ENCODE measurements around the gene ALG14.
A peak's percentile ranks its signal among the peaks of the same experiment; 100 is the strongest.
"Not testable (repeated sequence)": the region's sequence is repeated elsewhere in the genome, so short reads cannot be mapped to it uniquely, and the experiment has no call there.

Gene ALG14

DNA sequence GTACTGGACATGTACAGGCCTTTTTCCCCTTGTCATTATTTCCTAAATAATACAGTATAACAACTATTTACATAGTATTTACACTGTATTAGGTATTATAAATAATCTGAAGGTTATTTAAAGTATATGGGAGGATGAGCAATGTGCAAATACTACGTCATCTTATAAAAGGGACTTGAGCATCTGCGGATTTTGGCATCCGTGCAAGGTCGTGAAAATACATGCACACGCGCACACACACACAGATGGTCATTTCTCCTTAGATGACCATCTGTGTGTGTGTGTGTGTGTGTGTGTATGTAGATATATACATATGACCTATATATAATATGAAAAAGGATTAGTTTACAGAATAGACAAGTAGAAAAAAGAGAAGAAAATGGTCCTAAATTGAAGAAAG lies 15.4 kb downstream of the ALG14 start:
- TF ChIP-seq ZFX (IDR thresholded peaks at IDR 0.05): no peak
- TF ChIP-seq, protein P1, sequence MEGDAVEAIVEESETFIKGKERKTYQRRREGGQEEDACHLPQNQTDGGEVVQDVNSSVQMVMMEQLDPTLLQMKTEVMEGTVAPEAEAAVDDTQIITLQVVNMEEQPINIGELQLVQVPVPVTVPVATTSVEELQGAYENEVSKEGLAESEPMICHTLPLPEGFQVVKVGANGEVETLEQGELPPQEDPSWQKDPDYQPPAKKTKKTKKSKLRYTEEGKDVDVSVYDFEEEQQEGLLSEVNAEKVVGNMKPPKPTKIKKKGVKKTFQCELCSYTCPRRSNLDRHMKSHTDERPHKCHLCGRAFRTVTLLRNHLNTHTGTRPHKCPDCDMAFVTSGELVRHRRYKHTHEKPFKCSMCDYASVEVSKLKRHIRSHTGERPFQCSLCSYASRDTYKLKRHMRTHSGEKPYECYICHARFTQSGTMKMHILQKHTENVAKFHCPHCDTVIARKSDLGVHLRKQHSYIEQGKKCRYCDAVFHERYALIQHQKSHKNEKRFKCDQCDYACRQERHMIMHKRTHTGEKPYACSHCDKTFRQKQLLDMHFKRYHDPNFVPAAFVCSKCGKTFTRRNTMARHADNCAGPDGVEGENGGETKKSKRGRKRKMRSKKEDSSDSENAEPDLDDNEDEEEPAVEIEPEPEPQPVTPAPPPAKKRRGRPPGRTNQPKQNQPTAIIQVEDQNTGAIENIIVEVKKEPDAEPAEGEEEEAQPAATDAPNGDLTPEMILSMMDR (conservative IDR thresholded peaks at IDR 0.05): no peak

DNA sequence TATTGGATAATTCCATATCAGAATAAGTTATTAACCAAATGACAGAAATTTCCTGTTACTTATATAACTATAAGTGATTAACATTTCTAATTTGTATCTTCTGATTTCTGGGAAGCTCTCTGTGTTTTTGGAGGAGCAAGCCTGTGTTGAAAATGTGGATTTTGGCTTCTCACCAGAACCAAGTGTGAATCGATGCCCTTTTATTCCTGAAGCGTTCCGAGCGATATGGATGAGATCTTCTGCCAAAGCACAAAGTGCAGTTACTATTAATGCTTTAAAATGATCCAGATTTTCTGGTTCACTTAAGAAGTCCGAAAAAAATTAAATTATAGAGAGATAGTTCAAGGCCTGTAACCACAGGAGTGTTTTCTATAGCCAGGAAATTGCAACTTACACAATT lies 22.8 kb downstream of the ALG14 start:
- no peak overlapping the region for H3K27ac ChIP-seq

More for the DNA sequence above, 15.4 kb downstream of the ALG14 start:
- H3K27ac ChIP-seq: no peak overlapping the region

DNA sequence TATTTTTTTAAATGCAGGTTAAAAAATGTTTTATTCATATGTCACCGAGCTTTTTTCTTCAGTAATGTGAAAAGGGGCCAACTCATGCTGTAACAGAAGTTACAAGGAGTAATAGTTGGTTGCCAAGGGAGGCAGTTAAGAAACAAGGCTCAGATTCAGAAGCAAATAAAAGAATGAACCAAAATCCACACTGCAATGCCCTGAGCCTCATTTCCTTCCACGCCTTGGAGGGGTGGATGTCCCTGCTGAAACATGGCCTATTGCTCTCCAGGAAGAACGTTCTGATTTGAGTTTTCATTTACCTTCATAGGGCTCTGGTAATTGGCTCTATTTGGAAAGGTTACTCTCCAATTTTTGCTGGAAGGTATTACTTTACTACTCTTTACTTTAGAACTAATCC lies 24.4 kb downstream of the ALG14 start:
- TF ChIP-seq, protein P1 (conservative IDR thresholded peaks at IDR 0.05): no peak
- TF ChIP-seq ZFX (IDR thresholded peaks at IDR 0.05): no peak
- H3K27ac ChIP-seq: no peak overlapping the region

More for the DNA sequence above, 22.8 kb downstream of the ALG14 start:
- no peak for TF ChIP-seq ZFX (IDR thresholded peaks at IDR 0.05)

DNA sequence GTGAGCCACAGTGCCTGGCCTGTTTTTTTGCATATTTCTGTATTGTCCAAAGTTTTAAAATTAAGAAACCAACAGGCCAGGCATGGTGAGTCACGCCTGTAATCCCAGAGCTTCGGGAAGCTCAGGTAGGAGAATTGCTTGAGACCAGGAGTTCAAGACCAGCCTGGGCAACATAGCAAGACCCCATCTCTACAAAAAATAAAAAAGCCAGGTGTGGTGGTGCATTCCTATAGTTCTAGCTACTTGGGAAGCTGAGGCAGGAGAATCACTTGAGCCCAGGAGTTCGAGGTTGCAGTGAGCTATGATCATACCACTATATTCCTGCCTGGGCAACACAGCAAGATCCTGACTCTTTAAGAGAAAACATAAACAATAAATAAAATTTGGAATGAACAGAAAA lies 25.1 kb downstream of the ALG14 start:
- H3K27ac ChIP-seq: not testable (repeated sequence)

DNA sequence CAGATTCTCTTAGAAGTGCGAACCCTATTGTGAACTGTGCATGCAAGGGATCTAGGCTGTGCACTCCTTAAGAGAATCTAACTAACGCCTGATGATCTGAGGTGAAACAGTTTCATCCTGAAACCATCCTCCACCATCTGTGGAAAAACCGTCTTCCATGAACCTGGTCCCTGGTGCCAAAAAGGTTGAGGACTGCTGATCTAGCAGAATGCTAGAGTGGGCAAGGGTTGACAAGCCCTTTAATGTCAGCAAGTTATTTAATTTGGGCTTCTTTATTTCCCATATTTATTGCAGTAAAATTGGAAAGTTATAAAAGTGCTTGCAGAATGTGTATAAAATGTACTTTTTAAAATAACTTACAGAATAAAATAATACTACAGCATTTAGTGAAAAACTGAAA lies 26.4 kb downstream of the ALG14 start:
- H3K27ac ChIP-seq: no peak overlapping the region
- TF ChIP-seq ZFX (IDR thresholded peaks at IDR 0.05): no peak
- TF ChIP-seq, protein P1 (conservative IDR thresholded peaks at IDR 0.05): no peak

DNA sequence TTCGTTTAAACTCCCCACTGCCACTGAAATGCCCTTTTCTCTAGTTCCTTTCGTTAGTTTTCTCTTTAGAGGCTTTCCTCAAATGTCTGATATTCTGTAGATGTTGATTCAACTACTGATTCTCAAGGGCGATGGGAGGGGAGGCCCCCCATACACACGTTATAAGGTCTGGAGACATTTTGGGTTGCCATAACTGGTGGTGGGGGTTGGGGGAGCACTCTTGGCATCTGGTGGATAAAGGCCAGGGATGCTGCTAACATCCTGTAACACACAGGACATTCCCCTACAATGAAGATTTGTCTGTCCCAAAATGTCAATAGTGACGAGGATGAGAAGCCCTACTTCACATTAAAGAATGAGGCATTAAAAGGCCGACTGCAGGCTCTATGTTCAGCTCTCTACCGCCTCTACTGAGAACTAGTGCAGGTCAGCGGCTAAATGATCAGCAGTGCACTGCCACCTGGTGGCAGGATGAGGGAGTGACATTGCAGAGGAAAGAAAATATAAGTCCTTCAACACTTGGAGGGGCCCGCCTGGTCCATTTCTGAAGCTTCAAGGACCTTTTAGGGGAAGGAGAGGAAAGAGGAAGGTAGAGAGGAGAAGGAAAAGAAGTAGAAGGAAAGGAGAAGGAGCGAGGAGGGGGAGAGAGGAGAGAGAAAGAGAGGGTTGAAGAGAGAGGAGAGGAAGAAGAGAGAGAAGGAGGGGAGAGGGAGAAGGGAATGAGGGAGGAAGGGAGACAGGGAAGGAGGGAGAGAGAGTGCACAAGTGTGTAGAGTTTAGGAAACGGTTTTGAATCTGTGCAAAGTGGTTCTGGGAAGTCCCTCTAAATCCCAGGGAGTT lies 29.4 kb downstream of the ALG14 start:
- no peak overlapping the region for H3K27ac ChIP-seq

DNA sequence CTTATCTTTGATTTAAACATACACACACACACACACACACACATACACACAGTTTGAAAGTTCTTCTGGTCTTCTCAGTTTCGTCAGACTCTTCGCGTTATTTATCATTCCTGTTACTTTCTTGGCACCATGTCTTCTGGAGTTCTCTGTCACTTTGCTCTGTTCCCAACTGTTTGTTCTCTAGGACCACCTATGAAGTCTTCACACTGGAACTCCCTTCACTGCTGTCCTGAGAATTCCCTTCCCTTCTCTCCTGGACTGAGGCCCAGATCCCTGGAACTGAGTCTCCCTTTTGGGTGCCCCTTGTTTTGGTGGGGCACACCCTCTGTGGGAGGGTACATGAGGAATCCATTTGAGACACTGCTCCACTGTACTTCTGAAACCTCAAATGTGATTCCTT lies 30.5 kb downstream of the ALG14 start:
- no peak overlapping the region; the same call in 1 of the 2 replicates for H3K27ac ChIP-seq
- no peak for TF ChIP-seq ZFX (IDR thresholded peaks at IDR 0.05)
- TF ChIP-seq, protein P1 (conservative IDR thresholded peaks at IDR 0.05): no peak

More for the DNA sequence above, 29.4 kb downstream of the ALG14 start:
- TF ChIP-seq, protein P1 (conservative IDR thresholded peaks at IDR 0.05): peak; percentile 98
- TF ChIP-seq ZFX (IDR thresholded peaks at IDR 0.05): no peak

DNA sequence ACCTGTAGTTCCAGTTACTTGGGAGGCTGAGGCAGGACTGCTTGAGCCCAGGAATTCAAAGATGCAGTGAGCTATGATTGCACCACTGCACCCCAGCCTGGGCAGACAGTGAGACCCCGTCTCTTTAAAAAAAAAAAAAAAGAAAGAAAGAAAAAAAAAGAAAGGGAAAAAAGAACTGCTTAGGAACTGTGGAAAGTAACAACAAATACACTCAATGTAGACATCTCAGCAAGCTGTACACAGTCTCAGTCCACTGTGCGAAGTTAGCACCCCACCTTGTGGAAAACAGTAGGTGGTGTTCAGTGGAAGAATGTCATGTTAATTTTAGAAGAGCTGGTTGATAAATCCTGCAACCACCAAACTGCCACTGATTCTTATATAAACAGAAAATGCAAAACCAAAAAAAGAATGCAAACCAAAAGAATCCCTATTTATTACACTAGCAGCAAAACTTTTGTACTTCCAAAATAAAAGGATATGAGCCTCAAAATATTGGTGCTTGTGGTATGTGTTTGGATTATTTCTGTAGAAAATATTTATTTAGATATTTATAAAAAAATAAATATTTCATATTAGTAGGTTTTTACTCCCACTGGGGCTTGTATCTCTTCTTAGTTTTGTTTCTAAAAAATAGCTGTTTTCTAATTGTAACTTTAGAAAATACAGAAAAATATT lies 31.1 kb downstream of the ALG14 start:
- H3K27ac ChIP-seq: no peak overlapping the region
- no peak for TF ChIP-seq ZFX (IDR thresholded peaks at IDR 0.05)
- TF ChIP-seq, protein P1 (conservative IDR thresholded peaks at IDR 0.05): peak; percentile 76
